NB4 (cell line): Measurements from ENCODE around the gene KRT3.

Source experiments
- DNase-seq: peaks from one replicate; pipeline ENCODE4 v3.0.0; 2010; ENCODE audit warnings: low read depth
- H3K4me3 ChIP-seq: one replicate; pipeline ENCODE4 v1.5.1; 2011; ENCODE audit warnings: mild to moderate bottlenecking, low read depth, low read length, moderate library complexity
- MYC ChIP-seq: IDR thresholded peaks from 2 replicates; pipeline ENCODE4 v1.6.1; 2011; ENCODE audit warnings: low read depth, low read length
- POLR2A ChIP-seq: IDR thresholded peaks from 2 replicates; pipeline ENCODE4 v1.6.1; 2011; ENCODE audit warnings: mild to moderate bottlenecking; ENCODE audit not compliant: insufficient read length; ENCODE audit errors: extremely low read depth
- TF ChIP-seq, protein P1 (sequence below): IDR thresholded peaks from 2 replicates; pipeline ENCODE4 v1.6.1; 2011; ENCODE audit warnings: low read depth, low read length
- TF ChIP-seq, protein P2 (sequence below): IDR thresholded peaks from one replicate; pipeline ENCODE4 v1.5.1; 2012; ENCODE audit warnings: low read depth, low read length

KRT3 gene

DNA sequence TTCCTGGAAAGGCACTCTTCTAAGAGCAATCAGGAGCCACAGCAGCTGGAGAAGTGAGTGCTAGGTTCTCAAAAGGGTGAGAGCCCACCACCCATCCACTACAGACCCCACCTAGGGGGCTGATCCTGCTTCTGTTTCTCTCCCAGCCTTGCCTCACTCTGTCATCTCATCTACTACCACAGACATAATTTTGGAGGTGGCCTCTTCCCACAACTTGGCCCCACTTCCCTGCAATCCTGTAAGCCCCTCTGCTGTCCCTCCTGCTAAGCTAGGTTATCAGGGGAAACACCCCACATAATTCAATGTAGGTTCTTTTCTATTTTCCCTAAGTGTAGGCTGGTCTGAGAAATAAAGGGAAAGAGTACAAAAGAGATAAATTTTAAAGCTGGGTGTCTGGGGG lies 35.3 kb downstream of the KRT3 start:
- TF ChIP-seq, protein P1, sequence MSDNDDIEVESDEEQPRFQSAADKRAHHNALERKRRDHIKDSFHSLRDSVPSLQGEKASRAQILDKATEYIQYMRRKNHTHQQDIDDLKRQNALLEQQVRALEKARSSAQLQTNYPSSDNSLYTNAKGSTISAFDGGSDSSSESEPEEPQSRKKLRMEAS, result no peak
- TF ChIP-seq MYC (no peak), POLR2A (no peak)
- TF ChIP-seq, protein P2, sequence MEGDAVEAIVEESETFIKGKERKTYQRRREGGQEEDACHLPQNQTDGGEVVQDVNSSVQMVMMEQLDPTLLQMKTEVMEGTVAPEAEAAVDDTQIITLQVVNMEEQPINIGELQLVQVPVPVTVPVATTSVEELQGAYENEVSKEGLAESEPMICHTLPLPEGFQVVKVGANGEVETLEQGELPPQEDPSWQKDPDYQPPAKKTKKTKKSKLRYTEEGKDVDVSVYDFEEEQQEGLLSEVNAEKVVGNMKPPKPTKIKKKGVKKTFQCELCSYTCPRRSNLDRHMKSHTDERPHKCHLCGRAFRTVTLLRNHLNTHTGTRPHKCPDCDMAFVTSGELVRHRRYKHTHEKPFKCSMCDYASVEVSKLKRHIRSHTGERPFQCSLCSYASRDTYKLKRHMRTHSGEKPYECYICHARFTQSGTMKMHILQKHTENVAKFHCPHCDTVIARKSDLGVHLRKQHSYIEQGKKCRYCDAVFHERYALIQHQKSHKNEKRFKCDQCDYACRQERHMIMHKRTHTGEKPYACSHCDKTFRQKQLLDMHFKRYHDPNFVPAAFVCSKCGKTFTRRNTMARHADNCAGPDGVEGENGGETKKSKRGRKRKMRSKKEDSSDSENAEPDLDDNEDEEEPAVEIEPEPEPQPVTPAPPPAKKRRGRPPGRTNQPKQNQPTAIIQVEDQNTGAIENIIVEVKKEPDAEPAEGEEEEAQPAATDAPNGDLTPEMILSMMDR, result no peak
- H3K4me3 ChIP-seq, result no peak overlapping the region
- no peak for DNase-seq

DNA sequence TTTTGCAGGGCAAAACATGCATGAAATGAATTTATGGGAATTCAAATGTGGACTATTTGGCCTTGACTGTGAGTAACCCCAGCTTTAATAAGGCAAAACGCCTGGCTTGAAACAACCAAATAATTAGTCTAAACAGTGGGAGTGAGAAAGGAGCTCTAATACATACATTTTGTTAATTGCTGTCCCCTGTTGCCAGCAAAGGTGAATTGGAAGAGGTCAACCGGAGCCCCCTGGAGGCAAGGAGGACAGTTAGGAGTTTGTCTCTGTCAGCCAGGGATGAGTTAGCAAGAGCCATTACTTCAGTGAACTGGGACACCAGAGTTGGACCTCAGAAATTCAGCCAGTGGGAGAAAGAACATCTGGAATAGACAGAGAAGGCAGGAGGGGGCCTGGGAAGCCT lies 36.2 kb downstream of the KRT3 start:
- TF ChIP-seq, protein P1, result no peak
- no peak for TF ChIP-seq POLR2A
- no peak for TF ChIP-seq MYC
- TF ChIP-seq, protein P2, result no peak
- H3K4me3 ChIP-seq, result no peak overlapping the region
- no peak for DNase-seq

DNA sequence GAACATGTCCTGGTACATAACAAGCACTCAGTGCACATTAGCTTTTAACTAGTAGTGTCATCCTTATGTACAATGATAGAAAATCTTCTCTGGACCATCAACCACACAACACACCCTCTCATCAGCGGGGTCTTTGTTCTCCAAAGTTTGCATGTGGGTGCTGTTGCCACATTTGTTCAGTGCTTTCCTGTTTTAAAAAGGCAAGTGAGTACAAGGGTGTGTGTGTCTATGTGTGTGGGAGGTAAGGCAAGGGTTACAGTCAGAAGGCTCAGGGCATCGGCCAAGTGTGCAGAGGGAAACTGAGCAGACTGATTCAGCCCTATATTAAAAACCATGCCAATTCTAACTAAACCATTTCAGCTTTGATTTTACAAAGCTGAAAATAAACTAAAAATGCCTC lies 36.7 kb downstream of the KRT3 start:
- no peak for TF ChIP-seq POLR2A
- TF ChIP-seq, protein P1, result no peak
- TF ChIP-seq, protein P2, result no peak
- no peak for TF ChIP-seq MYC
- no peak for DNase-seq
- no peak overlapping the region for H3K4me3 ChIP-seq

DNA sequence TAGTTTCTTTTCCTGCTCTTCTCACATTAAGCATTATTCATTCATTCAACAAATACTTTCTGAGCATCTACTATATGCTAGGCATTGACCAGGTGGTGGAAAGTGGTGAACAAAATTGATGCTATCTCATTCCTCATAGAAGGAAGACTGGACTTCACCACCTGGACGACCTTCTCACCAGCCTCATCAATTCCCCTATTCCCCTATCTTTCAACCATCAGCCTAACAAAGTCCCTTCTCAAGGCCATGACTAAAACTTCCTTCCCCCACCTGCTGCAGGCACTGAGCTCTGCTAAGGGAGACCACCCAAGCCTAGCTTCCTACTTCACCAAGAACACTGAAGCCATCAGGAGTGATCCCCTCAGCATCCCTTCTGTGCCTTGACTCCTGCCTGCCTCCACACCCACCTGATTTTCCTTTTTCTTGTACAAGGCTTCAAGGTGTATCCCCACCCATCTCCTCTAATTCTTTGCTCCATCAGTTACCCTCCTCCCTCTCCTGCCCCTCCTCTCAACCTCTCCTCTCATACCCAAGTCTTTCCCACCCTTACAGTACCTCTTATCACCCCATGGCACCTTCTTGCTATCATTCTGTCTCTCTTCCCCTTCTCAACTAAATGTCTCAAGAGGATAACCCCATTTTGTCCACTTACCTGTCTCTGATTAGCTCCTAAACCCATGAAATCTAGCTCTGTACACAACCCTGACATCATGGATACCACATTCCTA lies 38.3 kb downstream of the KRT3 start:
- H3K4me3 ChIP-seq, result no peak overlapping the region
- TF ChIP-seq MYC (no peak), POLR2A (no peak)
- TF ChIP-seq, protein P1, result no peak
- DNase-seq, result no peak

DNA sequence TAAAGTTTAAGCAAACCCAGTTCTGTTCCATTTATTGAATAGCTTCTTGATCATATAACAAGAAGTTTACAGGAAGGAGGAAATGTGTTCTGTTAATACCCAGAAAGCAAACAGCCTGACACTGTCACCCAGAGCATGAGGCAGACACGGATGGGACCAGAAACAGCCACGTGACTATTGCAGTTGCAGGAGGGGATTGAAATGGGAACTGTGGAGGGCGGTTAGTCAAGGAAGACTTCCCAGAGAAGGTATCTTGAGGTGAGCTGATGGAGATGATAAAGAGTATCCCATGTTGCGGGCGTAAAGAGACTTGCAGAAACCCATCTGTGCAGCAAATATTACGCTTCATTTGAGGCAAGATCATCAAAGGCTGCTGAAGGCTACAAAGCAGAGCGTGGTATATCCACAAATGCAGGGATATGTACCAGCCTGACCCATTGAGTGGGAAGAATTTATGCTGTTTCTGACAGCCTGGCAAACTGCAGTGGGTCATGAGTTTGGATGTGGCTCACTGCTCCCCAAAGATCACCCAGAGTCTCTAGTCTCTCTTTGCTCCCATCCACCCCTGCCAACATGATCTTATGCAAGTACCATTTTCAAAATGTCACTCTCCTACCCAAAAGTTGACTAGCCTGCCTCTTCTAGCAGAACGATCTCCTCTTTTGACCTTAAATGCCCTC lies 39.5 kb downstream of the KRT3 start:
- H3K4me3 ChIP-seq, result no peak overlapping the region
- no peak for TF ChIP-seq POLR2A
- no peak for TF ChIP-seq MYC
- TF ChIP-seq, protein P1, result no peak
- TF ChIP-seq, protein P2, result no peak
- no peak for DNase-seq

DNA sequence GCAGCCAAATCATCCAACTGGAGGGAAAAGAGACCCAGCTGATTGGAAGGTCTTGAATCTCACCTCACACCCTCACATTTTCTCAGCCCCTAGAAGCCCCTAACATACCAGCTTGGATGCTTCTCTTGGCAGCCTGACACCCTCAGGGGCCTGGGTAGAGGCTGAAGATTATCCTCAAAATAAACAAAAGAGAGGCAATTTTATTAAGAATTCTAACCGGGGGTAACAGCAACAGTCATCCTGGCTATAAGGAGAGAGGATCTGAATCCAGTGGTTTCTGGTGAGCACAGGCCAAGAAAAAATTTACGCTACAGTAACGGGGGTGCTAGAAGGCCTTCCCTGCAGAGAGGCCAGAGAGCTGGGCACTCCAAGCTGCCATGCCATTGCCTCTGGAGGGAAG lies 40.4 kb downstream of the KRT3 start:
- no peak for DNase-seq
- H3K4me3 ChIP-seq, result no peak overlapping the region
- TF ChIP-seq, protein P2, result no peak
- TF ChIP-seq, protein P1, result no peak
